Prostate gland (tissue), 2 donors: ENCODE results near the gene SCUBE1. TPM values are rescaled to one million over a fixed set of nuclear protein-coding genes. Genes with fewer than 3 reads are reported as not detected.

Experiments used
- DNase-seq: peaks from one replicate; pipeline ENCODE4 v3.0.0-alpha.2; 2019; ENCODE audit warnings: low spot score
- H3K27ac ChIP-seq, 2 donors: fragments of 200-600 bp; sonication (generic); 2 replicates each; pipeline ENCODE4 v1.5.1; 2017 to 2019
- H3K27me3 ChIP-seq: fragments of 200-600 bp; sonication (generic); replicated peaks from 2 replicates; pipeline ENCODE4 v1.5.1; 2019; ENCODE audit not compliant: insufficient read depth
- H3K36me3 ChIP-seq, 2 donors: fragments of 200-600 bp; sonication (generic); 1 replicate in 1 of 2; 2 replicates in 1 of 2; pipeline versions ENCODE4 v1.5.1 to v1.8.1; 2017 to 2019
- H3K4me1 ChIP-seq: fragments of 200-600 bp; sonication (generic); replicated peaks from 2 replicates; pipeline ENCODE4 v1.5.1; 2019
- H3K4me3 ChIP-seq, 2 donors: fragments of 200-600 bp; sonication (generic); 2 replicates each; pipeline ENCODE4 v1.5.1; 2017 to 2019
- H3K9me3 ChIP-seq: fragments of 200-600 bp; sonication (generic); 2 replicates; pipeline ENCODE4 v1.5.1; 2017
- CTCF ChIP-seq, 4 experiments: fragments of 200-600 bp in 2 of 4; fragments of 450-650 bp in 2 of 4; sonication (generic) in 2 of 4; IDR thresholded peaks; 1 replicate in 3 of 4; 2 replicates in 1 of 4; pipeline ENCODE4 v1.5.1; 2016 to 2019; ENCODE audit warnings: antibody characterized with exemption in 4 of 4, mild to moderate bottlenecking in 2 of 4, moderate library complexity in 2 of 4
- POLR2A ChIP-seq: fragments of 450-650 bp; IDR thresholded peaks from one replicate; pipeline ENCODE4 v1.6.1; 2016; ENCODE audit warnings: antibody characterized with exemption, mild to moderate bottlenecking
- POLR2AphosphoS5 ChIP-seq: sonication (generic); formaldehyde crosslinking; IDR thresholded peaks from one replicate; pipeline ENCODE4 v1.6.1; 2017; ENCODE audit warnings: antibody characterized with exemption
- WGBS: methylation state at CpG from one replicate; pipeline ENCODE4 v1.1.5; 2018; 5-methylcytosine and 5-hydroxymethylcytosine counted together
- intact Hi-C: fragments of 100-400 bp; cut with DNase I; formaldehyde crosslinking; loops from one replicate; pipeline ENCODE4 v1.14.2; 2022
- total RNA-seq, 2 donors: library from RNA; depleted of rRNA; stranded (reverse); fragments of >200 nt; gene quantifications; one replicate each; pipeline ENCODE4 v1.1.0, GENCODE V29; 2016

Gene SCUBE1
- total RNA-seq, 2 donors from 2014 or later, result 0.68 to 23.5 TPM

GRCh38 chr22:43384863-43385262, 41.7 kb upstream of the SCUBE1 start:
- intact Hi-C loops, result loop anchor here (5.0 to 10.0 kb wide), 4 partner anchors 113 to 1242 kb away; no protein-coding TSS in a partner anchor

GRCh38 chr22:43381693-43382092, 38.5 kb upstream of the SCUBE1 start:
- Histone ChIP-seq H3K27ac (no peak overlapping the region), H3K4me3 (no peak overlapping the region), H3K36me3 (no peaks in the 10 kb centered on the region), H3K27me3 (no peaks in the 10 kb centered on the region), H3K9me3 (no peaks in the 10 kb centered on the region), H3K4me1 (no peaks in the 10 kb centered on the region)
- intact Hi-C loops, result loop anchor here (5.0 to 10.0 kb wide), 2 partner anchors 109 to 503 kb away; no protein-coding TSS in a partner anchor
- DNase-seq, result no peak
- 75% methylated on average over 6 of the region's 6 CpGs for WGBS
- no peak for TF ChIP-seq CTCF (IDR thresholded peaks at IDR 0.05)

More at GRCh38 chr22:43384863-43385262, 41.7 kb upstream of the SCUBE1 start:
- Histone ChIP-seq H3K27ac (no peak overlapping the region), H3K9me3 (no peaks in the 10 kb centered on the region), H3K4me1 (no peaks in the 10 kb centered on the region), H3K4me3 (no peak overlapping the region), H3K36me3 (no peaks in the 10 kb centered on the region), H3K27me3 (no peaks in the 10 kb centered on the region)
- 59% methylated on average over 5 of the region's 5 CpGs for WGBS
- no peak for TF ChIP-seq POLR2A
- no peak for TF ChIP-seq POLR2AphosphoS5
- no peak for TF ChIP-seq CTCF (IDR thresholded peaks at IDR 0.05)
- DNase-seq, result no peak

- no peak overlapping the region for H3K27ac ChIP-seq
- H3K4me3 ChIP-seq, result no peak overlapping the region
- intact Hi-C loops, result no loop called here
- H3K4me1 ChIP-seq, result no peaks in the 10 kb centered on the region
- 56% methylated on average over 8 of the region's 8 CpGs for WGBS
- no peaks in the 10 kb centered on the region for H3K27me3 ChIP-seq
- DNase-seq, result no peak
- no peaks in the 10 kb centered on the region for H3K9me3 ChIP-seq
- H3K36me3 ChIP-seq, result no peaks in the 10 kb centered on the region
- TF ChIP-seq POLR2AphosphoS5 (no peak), POLR2A (no peak)
These were observed 34.9 kb upstream of the SCUBE1 start for GRCh38 chr22:43377896-43378704.

GRCh38 chr22:43377548-43377895, 34.4 kb upstream of the SCUBE1 start:
- no peak for DNase-seq
- no peak overlapping the region for H3K4me3 ChIP-seq
- H3K36me3 ChIP-seq, result no peaks in the 10 kb centered on the region
- H3K4me1 ChIP-seq, result no peaks in the 10 kb centered on the region
- no peaks in the 10 kb centered on the region for H3K9me3 ChIP-seq
- no peaks in the 10 kb centered on the region for H3K27me3 ChIP-seq
- intact Hi-C loops, result no loop called here
- no peak overlapping the region for H3K27ac ChIP-seq
- WGBS, result 26% methylated on average over 10 of the region's 10 CpGs
- TF ChIP-seq POLR2AphosphoS5, result no peak
- no peak for TF ChIP-seq CTCF (IDR thresholded peaks at IDR 0.05)
- TF ChIP-seq POLR2A, result no peak

GRCh38 chr22:43376765-43377547, 33.8 kb upstream of the SCUBE1 start:
- WGBS, result 35% methylated on average over 15 of the region's 15 CpGs
- H3K27me3 ChIP-seq, result no peaks in the 10 kb centered on the region
- no peak overlapping the region for H3K27ac ChIP-seq

More at GRCh38 chr22:43376765-43377547, 33.8 kb upstream of the SCUBE1 start:
- no peak for DNase-seq
- TF ChIP-seq POLR2AphosphoS5, result no peak
- TF ChIP-seq CTCF (IDR thresholded peaks at IDR 0.05), result no peak
- TF ChIP-seq POLR2A, result no peak
- Histone ChIP-seq H3K4me1 (no peaks in the 10 kb centered on the region), H3K4me3 (no peak overlapping the region), H3K36me3 (no peaks in the 10 kb centered on the region), H3K9me3 (no peaks in the 10 kb centered on the region)
- intact Hi-C loops, result no loop called here
